Choroid plexus epithelial cell (primary cell): Measurements from ENCODE around the gene CHST11.
"Not testable (repeated sequence)": the region's sequence is repeated elsewhere in the genome, so short reads cannot be mapped to it uniquely, and the experiment has no call there.

ENCODE experiments used
- DNase-seq: peaks from one replicate; pipeline ENCODE4 v3.0.0-alpha.2; 2010; ENCODE audit warnings: low read depth
- H3K4me3 ChIP-seq: 2 replicates; pipeline ENCODE4 v1.5.1; 2011; ENCODE audit warnings: low read depth, mild to moderate bottlenecking, control low read depth, low read length, moderate library complexity
- TF ChIP-seq, protein P1 (sequence below): conservative IDR thresholded peaks from 2 replicates; pipeline ENCODE4 v1.5.1; 2011; ENCODE audit warnings: low read depth, mild to moderate bottlenecking, control low read depth, inconsistent platforms, low read length, moderate library complexity

Gene CHST11

DNA sequence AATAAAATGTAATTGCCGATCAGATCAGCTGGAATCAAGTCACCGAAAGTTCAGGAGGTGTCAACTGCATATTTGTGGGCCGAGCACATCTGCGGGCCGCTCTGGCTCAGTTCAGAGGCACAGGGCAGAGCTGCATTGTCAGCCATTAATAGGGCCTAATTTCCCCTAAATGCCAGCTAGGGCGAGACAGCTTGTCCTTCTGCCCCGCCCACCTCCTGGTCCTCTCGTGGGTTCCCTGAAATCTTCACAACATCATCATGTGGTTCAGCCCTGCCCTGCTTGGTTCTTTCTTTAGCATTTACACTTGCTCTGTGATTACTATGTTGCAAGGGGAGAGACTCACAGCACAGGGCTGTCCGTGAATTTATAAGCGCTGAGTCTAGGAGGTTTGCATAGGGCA lies 148.9 kb downstream of the CHST11 start:
- H3K4me3 ChIP-seq: no peak overlapping the region
- DNase-seq: peak; percentile 58
- TF ChIP-seq, protein P1, sequence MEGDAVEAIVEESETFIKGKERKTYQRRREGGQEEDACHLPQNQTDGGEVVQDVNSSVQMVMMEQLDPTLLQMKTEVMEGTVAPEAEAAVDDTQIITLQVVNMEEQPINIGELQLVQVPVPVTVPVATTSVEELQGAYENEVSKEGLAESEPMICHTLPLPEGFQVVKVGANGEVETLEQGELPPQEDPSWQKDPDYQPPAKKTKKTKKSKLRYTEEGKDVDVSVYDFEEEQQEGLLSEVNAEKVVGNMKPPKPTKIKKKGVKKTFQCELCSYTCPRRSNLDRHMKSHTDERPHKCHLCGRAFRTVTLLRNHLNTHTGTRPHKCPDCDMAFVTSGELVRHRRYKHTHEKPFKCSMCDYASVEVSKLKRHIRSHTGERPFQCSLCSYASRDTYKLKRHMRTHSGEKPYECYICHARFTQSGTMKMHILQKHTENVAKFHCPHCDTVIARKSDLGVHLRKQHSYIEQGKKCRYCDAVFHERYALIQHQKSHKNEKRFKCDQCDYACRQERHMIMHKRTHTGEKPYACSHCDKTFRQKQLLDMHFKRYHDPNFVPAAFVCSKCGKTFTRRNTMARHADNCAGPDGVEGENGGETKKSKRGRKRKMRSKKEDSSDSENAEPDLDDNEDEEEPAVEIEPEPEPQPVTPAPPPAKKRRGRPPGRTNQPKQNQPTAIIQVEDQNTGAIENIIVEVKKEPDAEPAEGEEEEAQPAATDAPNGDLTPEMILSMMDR: no peak

DNA sequence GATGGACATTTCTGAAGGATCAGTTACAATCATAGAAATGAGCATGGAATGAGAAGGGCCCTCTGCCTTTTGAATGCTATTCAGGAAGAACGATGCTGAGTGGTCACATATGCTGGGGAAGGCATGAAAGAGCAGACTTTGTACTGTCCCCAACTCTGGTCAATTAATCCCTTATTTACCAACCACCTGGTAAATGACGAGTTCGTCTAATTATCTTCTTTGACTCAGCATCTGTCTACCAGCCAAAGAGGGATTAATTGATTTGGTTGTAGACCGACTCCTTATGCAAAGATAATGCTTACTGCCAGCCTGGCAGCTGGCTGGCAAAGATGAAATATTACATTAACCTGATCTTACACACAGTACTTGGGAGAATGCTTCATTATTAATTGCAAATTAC lies 152.2 kb downstream of the CHST11 start:
- TF ChIP-seq, protein P1: no peak
- no peak for DNase-seq
- H3K4me3 ChIP-seq: no peak overlapping the region

DNA sequence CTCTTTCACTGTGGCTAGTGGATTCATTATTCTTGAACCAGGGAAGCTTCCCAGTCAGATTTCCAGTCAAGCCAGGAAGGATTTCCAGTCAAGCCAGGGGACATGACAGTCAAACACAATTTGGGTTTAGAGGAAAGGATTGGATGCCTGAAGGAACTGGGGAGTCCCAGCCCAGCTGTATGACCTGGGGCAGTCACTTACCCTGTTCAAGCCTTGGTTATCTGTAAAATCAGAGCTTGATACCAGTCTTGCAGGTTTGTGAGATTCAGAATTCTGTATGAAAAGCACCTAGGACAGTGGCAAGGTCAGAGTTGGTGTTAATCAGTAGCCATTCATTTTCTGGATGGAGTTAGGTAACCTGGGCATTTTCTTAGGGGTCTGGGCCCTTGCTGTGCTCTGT lies 152.7 kb downstream of the CHST11 start:
- DNase-seq: no peak
- no peak overlapping the region for H3K4me3 ChIP-seq
- TF ChIP-seq, protein P1: no peak

DNA sequence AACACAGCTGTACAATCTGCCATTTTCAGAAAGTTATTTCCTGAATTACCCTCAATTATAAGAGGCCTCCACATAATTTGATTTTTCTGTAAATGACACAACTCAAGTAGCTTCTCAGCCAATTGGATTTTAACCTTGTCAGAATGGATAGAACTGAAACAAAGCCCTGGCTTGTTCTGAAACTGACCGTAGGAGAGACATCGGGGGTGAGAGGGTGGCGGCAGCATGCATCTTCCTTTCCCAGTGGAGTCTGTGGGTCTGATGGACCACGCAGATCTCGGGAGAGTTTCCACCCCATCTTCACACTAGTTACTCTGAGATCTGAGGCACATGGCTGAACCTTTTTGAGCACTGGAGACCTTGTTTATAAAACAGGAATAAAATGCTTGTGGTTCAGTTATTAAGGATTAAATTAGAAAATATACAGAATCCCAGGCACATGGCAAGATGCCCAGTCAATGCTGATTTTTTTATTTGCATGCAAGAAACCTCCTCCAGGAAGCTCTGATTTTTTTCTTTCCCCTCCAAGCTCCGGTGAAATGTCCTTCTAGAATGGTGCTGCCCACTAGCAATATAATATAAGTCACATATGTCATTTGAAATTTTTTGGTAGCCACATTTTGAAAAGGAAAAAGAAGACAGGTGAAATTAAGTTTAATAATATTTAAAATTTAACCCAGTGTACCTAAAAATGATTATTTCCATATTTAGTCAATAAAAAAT lies 153.9 kb downstream of the CHST11 start:
- DNase-seq: no peak
- H3K4me3 ChIP-seq: no peak overlapping the region
- TF ChIP-seq, protein P1: no peak

DNA sequence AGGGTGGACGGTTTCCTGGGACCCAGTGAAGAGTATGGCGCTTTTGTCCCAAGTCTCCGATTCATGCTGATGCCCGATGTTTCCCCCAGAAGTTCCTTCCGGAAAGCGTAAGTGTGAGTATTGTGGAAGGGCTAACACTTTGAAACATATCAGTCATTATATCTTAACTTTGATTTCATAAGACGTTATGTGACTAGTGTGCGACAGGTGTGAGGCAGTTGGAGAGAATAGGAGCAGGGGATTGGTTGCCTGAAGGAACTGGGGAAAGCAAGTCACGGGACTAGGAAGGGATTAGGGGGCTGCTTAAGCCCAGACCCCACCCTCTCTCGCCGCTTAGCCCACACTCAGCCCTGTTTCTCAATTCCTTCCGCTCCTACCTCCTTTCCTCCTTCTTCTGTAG lies 154.9 kb downstream of the CHST11 start:
- H3K4me3 ChIP-seq: no peak overlapping the region
- TF ChIP-seq, protein P1: no peak
- DNase-seq: no peak

DNA sequence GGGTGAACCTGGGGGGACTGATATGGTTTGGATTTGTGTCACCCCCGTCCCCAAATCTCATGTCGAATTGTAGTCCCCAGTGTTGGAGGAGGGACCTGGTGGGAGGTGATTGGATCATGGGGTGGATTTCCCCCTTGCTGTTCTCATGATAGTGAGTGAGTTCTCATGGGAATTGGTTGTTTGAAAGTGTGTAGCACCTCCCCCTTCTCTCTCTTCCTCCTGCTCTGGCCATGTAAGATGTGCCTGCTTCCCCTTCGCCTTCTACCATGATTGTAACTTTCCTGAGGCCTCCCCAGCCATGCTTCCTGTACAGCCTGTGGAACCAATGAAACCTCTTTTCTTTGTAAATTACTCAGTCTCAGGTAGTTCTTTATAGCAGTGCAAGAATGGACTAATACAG lies 156.6 kb downstream of the CHST11 start:
- DNase-seq, H3K4me3 ChIP-seq: not testable (repeated sequence)

DNA sequence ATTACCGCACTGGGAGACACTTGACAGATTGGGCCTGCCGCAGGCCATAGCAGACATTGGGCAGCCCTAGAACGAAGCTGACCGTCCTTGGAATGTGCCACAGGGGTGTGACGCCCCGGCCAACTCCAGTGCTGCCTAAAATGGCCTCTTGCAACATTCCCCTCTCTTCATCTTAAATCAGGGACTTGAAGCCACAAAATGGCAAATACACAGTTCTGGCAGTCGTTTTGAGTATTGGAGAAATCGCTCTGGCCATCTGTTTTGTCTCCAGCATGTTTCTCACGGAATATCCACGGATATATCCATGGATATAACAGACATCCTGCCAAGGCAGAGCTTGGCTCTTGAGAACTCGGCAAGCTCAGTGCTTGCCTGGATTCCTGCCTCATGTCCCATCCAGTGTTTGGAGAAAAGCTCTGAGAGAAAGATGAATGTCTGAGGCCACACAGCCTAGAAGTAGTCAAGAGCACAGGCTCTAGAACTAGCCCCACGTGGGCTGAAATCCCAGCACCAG lies 158.4 kb downstream of the CHST11 start:
- TF ChIP-seq, protein P1: no peak
- DNase-seq: no peak
- no peak overlapping the region for H3K4me3 ChIP-seq
